ENCODE measurements around the gene ARID3A.

- TF ChIP-seq CTCF (IDR thresholded peaks at IDR 0.05 in 4 of 5, conservative IDR thresholded peaks at IDR 0.05 in 1 of 5): peak; percentile 82 to 92 (median 85)
- no peak for TF ChIP-seq POLR2A (IDR thresholded peaks at IDR 0.05)
These were observed 75.8 kb downstream of the ARID3A start for GRCh38 chr19:1001538-1002166.

All from gastrocnemius medialis (tissue), 4 donors.